Endodermal cell (in vitro differentiated cells): ENCODE results near the gene NOG. TPM values are rescaled to one million over a fixed set of nuclear protein-coding genes. Genes with fewer than 3 reads are reported as not detected.

ENCODE experiments used
- DNase-seq: peaks from one replicate; pipeline ENCODE4 v3.0.0-alpha.2; 2017
- H3K27ac ChIP-seq: 2 replicates; pipeline ENCODE4 v1.5.1; 2013; ENCODE audit warnings: mild to moderate bottlenecking, low read depth, low read length, moderate library complexity
- H3K27me3 ChIP-seq: 2 replicates; pipeline ENCODE4 v1.6.1; 2013; ENCODE audit warnings: mild to moderate bottlenecking, low read length, moderate library complexity; ENCODE audit not compliant: insufficient read depth, control insufficient read depth, poor library complexity, severe bottlenecking
- H3K36me3 ChIP-seq: 2 replicates; pipeline ENCODE4 v1.7.0; 2013; ENCODE audit warnings: mild to moderate bottlenecking, low read length, moderate library complexity; ENCODE audit not compliant: control insufficient read depth, insufficient read depth
- H3K4me1 ChIP-seq: one replicate; pipeline ENCODE4 v1.7.0; 2013; ENCODE audit warnings: low read length; ENCODE audit not compliant: control insufficient read depth, insufficient read depth
- H3K4me3 ChIP-seq: 2 replicates; pipeline ENCODE4 v1.5.1; 2013; ENCODE audit warnings: mild to moderate bottlenecking, low read length, moderate library complexity
- H3K9ac ChIP-seq: 2 replicates; pipeline ENCODE4 v1.6.1; 2013; ENCODE audit warnings: mild to moderate bottlenecking, low read length, moderate library complexity; ENCODE audit not compliant: poor library complexity, severe bottlenecking; ENCODE audit errors: extremely low read depth
- H3K9me3 ChIP-seq: 2 replicates; pipeline ENCODE4 v1.6.1; 2013; ENCODE audit warnings: mild to moderate bottlenecking, low read length, moderate library complexity; ENCODE audit not compliant: control insufficient read depth
- H3K27ac Mint-ChIP-seq: 2 replicates; pipeline ENCODE4 v1.8.0; 2020; ENCODE audit warnings: mixed read lengths
- H3K27me3 Mint-ChIP-seq: 2 replicates; pipeline ENCODE4 v1.8.0; 2021; ENCODE audit warnings: mild to moderate bottlenecking, mixed read lengths; ENCODE audit not compliant: insufficient read depth
- H3K36me3 Mint-ChIP-seq: 2 replicates; pipeline ENCODE4 v1.8.0; 2020; ENCODE audit warnings: low read depth, mixed read lengths
- H3K4me1 Mint-ChIP-seq: 2 replicates; pipeline ENCODE4 v1.8.0; 2020; ENCODE audit warnings: mixed read lengths
- H3K4me3 Mint-ChIP-seq: 2 replicates; pipeline ENCODE4 v1.8.0; 2020; ENCODE audit warnings: mild to moderate bottlenecking, moderate library complexity, mixed read lengths
- H3K9me3 Mint-ChIP-seq: 2 replicates; pipeline ENCODE4 v1.8.0; 2020; ENCODE audit warnings: mild to moderate bottlenecking, mixed read lengths
- WGBS, 2 experiments: methylation state at CpG; one replicate each; pipeline versions ENCODE4 v1.1.5 to v1.1.7; 2013; ENCODE audit warnings: missing lambda C conversion rate in 2 of 2, mixed read lengths in 1 of 2; ENCODE audit not compliant: insufficient coverage in 1 of 2, insufficient read length in 1 of 2; 5-methylcytosine and 5-hydroxymethylcytosine counted together
- total RNA-seq, 2 donors: library from RNA; stranded (reverse); fragmentation: NEBNext Ultra II Directional in 1 of 2; extraction: Animal tissue kit (Norgen Biotek cat#: 25700) in 1 of 2; gene quantifications; 2 replicates in 1 of 2; 3 replicates in 1 of 2; pipeline ENCODE4 v1.2.1, GENCODE V29; 2021
- TF ChIP-seq, protein P1 (sequence below): fragments of 200-600 bp; sonication (generic); conservative IDR thresholded peaks from 2 replicates; pipeline ENCODE4 v1.5.0; 2021; ENCODE audit warnings: antibody characterized with exemption, mild to moderate bottlenecking

The NOG gene
- total RNA-seq, 2 donors from 2014 or later, result 2.0 to 6.7 TPM

DNA sequence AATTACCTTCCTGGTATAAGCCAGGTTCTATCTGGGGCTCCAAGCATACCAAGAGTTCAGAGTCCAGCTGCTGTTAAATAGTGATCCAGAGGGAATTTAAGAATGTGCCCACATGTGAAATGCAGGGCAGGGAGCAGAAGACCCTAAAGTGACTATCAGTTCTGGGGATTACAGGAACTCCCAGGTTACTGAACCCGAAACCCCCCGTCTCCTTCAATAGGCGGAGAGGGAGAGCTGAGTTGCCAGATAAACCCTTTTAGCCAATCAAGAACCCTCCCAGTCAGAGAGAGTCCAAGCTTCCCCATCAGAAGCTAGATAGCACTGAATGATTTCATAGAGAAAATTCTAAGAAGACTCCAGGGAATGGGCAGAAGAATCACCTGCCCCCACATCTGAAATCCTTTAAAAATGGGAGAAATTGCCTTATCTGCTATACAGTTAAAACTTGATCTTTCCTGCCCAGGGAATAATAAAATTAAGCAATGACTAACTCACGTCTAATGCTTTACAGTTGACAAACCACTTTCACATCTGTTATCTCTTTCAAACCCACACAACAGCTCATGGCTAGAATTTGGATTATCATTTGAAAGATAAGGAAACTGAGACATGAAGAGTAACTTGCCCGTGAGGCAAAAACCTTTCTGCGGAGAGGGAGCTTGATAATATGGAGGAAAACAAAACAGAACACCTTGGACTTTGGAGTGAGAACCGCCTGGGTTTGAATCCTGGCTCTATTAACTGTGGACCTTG, 10.2 kb downstream of the NOG start:
- peaks cover 80% of the 10 kb centered on the region for H3K27me3 ChIP-seq
- H3K9ac ChIP-seq, result no peak overlapping the region
- Mint-ChIP-seq H3K36me3 (no peaks in the 10 kb centered on the region), H3K27ac (no peak overlapping the region), H3K4me3 (no peak overlapping the region), H3K4me1 (peaks cover 32% of the 10 kb centered on the region), H3K27me3 (peaks cover 92% of the 10 kb centered on the region), H3K9me3 (no peaks in the 10 kb centered on the region)
- TF ChIP-seq, protein P1, sequence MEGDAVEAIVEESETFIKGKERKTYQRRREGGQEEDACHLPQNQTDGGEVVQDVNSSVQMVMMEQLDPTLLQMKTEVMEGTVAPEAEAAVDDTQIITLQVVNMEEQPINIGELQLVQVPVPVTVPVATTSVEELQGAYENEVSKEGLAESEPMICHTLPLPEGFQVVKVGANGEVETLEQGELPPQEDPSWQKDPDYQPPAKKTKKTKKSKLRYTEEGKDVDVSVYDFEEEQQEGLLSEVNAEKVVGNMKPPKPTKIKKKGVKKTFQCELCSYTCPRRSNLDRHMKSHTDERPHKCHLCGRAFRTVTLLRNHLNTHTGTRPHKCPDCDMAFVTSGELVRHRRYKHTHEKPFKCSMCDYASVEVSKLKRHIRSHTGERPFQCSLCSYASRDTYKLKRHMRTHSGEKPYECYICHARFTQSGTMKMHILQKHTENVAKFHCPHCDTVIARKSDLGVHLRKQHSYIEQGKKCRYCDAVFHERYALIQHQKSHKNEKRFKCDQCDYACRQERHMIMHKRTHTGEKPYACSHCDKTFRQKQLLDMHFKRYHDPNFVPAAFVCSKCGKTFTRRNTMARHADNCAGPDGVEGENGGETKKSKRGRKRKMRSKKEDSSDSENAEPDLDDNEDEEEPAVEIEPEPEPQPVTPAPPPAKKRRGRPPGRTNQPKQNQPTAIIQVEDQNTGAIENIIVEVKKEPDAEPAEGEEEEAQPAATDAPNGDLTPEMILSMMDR, result no peak
- no peak for DNase-seq
- H3K4me1 ChIP-seq, result peaks cover 7% of the 10 kb centered on the region
- no peak overlapping the region for H3K4me3 ChIP-seq
- H3K9me3 ChIP-seq, result no peaks in the 10 kb centered on the region
- no peaks in the 10 kb centered on the region for H3K36me3 ChIP-seq
- 45 to 57% methylated on average over 5 to 7 of the region's 7 CpGs for WGBS, 2 experiments
- H3K27ac ChIP-seq, result no peak overlapping the region

DNA sequence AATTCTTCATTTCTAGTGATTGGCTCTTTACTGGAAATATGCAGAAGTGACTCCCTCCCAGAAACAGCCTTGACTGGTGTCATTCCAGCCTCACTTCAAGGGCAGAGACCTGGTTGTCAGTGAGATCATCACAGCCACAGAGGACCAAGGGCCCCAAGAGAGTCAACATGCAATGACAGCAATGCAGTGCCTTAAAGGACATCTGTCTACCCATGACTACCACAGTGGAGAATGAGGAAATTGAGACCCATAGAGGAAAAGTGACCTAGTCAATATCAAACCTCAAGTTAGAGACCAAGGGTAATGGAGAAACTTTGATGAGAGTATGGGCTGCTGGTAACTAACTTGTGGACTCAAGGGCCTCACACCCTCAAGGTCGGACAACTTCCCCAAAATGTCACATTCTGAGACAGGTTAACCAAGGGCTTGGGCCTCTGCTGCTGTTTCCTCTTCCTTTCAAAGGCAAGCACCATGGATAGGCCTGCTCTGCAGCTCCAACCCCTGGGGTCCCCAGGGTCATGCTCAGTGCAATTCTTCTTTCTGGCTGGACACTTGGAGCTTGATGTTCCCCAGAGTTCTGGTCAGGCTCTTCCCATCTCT, 11.3 kb downstream of the NOG start:
- Mint-ChIP-seq H3K27ac (no peak overlapping the region), H3K9me3 (no peaks in the 10 kb centered on the region), H3K27me3 (peaks cover 93% of the 10 kb centered on the region), H3K4me1 (peaks cover 32% of the 10 kb centered on the region), H3K4me3 (no peak overlapping the region), H3K36me3 (no peaks in the 10 kb centered on the region)
- DNase-seq, result no peak
- no peaks in the 10 kb centered on the region for H3K36me3 ChIP-seq
- no peak overlapping the region for H3K9ac ChIP-seq
- no peak overlapping the region for H3K27ac ChIP-seq
- H3K27me3 ChIP-seq, result peaks cover 84% of the 10 kb centered on the region
- no peaks in the 10 kb centered on the region for H3K9me3 ChIP-seq
- WGBS, 2 experiments, result 88% methylated on average over 1 of the region's 1 CpG; no CpG with 5 or more reads in 1 of the 2 experiments
- TF ChIP-seq, protein P1, result no peak
- H3K4me1 ChIP-seq, result peaks cover 7% of the 10 kb centered on the region
- H3K4me3 ChIP-seq, result no peak overlapping the region

DNA sequence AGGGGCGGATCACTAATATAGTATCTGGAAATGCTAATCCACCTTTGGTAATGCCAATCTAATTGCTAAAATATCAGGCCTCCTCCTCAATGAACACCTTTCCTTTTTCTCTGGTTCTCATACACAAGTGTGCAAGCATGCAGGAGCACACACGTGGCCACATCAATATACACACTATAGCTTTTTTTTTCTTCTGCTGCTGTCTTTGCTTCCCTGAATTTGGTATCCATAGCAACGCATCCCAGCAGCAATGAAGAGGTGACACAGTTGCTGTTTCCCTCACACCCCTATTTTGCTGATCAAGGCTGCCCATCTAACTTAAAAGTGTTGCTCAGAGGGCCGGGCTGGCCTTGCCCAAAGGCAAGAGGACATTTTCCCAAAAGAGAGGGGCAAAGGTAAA, 15.4 kb downstream of the NOG start:
- no peak for DNase-seq
- Histone ChIP-seq H3K9me3 (peaks cover 6% of the 10 kb centered on the region), H3K4me1 (peaks cover 6% of the 10 kb centered on the region), H3K4me3 (no peak overlapping the region), H3K36me3 (no peaks in the 10 kb centered on the region), H3K9ac (no peak overlapping the region), H3K27ac (no peak overlapping the region), H3K27me3 (peaks cover 60% of the 10 kb centered on the region)
- peaks cover 28% of the 10 kb centered on the region for H3K4me1 Mint-ChIP-seq
- H3K4me3 Mint-ChIP-seq, result no peak overlapping the region
- H3K36me3 Mint-ChIP-seq, result no peaks in the 10 kb centered on the region
- WGBS, 2 experiments, result 81 to 92% methylated on average over 3 to 4 of the region's 4 CpGs
- H3K9me3 Mint-ChIP-seq, result no peaks in the 10 kb centered on the region
- H3K27me3 Mint-ChIP-seq, result peaks cover 80% of the 10 kb centered on the region
- no peak overlapping the region for H3K27ac Mint-ChIP-seq
- TF ChIP-seq, protein P1, result no peak
